ENCODE results near the gene CKM. TPM values are rescaled to one million over a fixed set of nuclear protein-coding genes. Genes with fewer than 3 reads are reported as not detected.

Gene CKM
- total RNA-seq, 1 experiment from 2014 or later: not detected

Other genes with a start within 250 kb of the CKM start
- not detected in 2 replicates for gene ZNF296, start 246.4 kb downstream of the CKM start, total RNA-seq (2014; rRNA removed; shearing (Covaris generic))
- gene GEMIN7, start 243.6 kb downstream of the CKM start, total RNA-seq (2014; rRNA removed; shearing (Covaris generic)): 44.2 and 67.2 TPM in 2 replicates
- 26.0 and 44.8 TPM in 2 replicates for gene PPP1R37, start 229.7 kb downstream of the CKM start, total RNA-seq (2014; rRNA removed; shearing (Covaris generic))
- not detected in 2 replicates for gene NKPD1, start 161.9 kb downstream of the CKM start, total RNA-seq (2014; rRNA removed; shearing (Covaris generic))
- 6.2 and 8.2 TPM in 2 replicates for gene TRAPPC6A, start 144.6 kb downstream of the CKM start, total RNA-seq (2014; rRNA removed; shearing (Covaris generic))
- 2.7 and 7.3 TPM in 2 replicates for gene BLOC1S3, start 144.1 kb downstream of the CKM start, total RNA-seq (2014; rRNA removed; shearing (Covaris generic))
- not detected in 2 replicates for gene EXOC3L2, start 77.5 kb downstream of the CKM start, total RNA-seq (2014; rRNA removed; shearing (Covaris generic))
- 7.1 and 11.0 TPM in 2 replicates for gene MARK4, start 71.6 kb downstream of the CKM start, total RNA-seq (2014; rRNA removed; shearing (Covaris generic))
- 0.42 and 2.4 TPM in 2 replicates for gene KLC3, start 17.9 kb upstream of the CKM start, total RNA-seq (2014; rRNA removed; shearing (Covaris generic))
- gene ERCC2, start 47.7 kb upstream of the CKM start, total RNA-seq (2014; rRNA removed; shearing (Covaris generic)): 30.6 and 51.7 TPM in 2 replicates
- gene PPP1R13L, start 82.2 kb upstream of the CKM start, total RNA-seq (2014; rRNA removed; shearing (Covaris generic)): 2.9 and 7.4 TPM in 2 replicates
- gene POLR1G, start 83.8 kb upstream of the CKM start, total RNA-seq (2014; rRNA removed; shearing (Covaris generic)): 11.1 and 13.4 TPM in 2 replicates
- gene ERCC1, start 101.0 kb upstream of the CKM start, total RNA-seq (2014; rRNA removed; shearing (Covaris generic)): 78.1 and 87.7 TPM in 2 replicates
- 4.3 and 5.5 TPM in 2 replicates for gene FOSB, start 145.1 kb upstream of the CKM start, total RNA-seq (2014; rRNA removed; shearing (Covaris generic))
- gene RTN2, start 174.2 kb upstream of the CKM start, total RNA-seq (2014; rRNA removed; shearing (Covaris generic)): 3.5 and 4.2 TPM in 2 replicates
- 0.64 TPM in 1 of 2 replicates, not detected in the other for gene PPM1N, start 175.6 kb upstream of the CKM start, total RNA-seq (2014; rRNA removed; shearing (Covaris generic))
- gene VASP, start 184.6 kb upstream of the CKM start, total RNA-seq (2014; rRNA removed; shearing (Covaris generic)): 91.6 and 97.7 TPM in 2 replicates